GM20431 (cell line): ENCODE measurements around the gene OR14K1.
"Not testable (repeated sequence)": the region's sequence is repeated elsewhere in the genome, so short reads cannot be mapped to it uniquely, and the experiment has no call there.

ENCODE experiments used
- in situ Hi-C: fragments of 300-500 bp; cut with MseI, MboI; formaldehyde crosslinking; loops from one replicate; pipeline ENCODE4 v1.15.0; 2020; ENCODE audit warnings: low sequenced_read_pairs; ENCODE audit not compliant: unreplicated experiment

Gene OR14K1, protein sequence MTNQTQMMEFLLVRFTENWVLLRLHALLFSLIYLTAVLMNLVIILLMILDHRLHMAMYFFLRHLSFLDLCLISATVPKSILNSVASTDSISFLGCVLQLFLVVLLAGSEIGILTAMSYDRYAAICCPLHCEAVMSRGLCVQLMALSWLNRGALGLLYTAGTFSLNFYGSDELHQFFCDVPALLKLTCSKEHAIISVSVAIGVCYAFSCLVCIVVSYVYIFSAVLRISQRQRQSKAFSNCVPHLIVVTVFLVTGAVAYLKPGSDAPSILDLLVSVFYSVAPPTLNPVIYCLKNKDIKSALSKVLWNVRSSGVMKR

DNA sequence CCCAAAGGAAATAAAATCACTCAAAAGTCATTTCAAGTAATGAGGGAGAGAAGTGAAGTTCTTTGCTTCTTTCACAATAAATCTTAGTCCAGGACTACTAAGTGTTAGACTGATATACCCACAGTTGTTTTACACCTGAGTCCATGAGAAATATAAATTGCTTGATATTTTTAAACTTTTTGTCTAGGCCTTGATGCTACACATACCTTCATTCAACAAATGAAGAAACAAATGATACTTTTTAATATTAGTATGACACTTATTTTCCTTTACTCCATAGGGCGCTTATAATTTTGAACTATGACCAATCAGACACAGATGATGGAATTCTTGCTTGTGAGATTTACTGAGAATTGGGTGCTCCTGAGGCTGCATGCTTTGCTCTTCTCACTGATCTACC, at the start of gene OR14K1:
Gene OR14K1, plus strand, starts transcription at position 301 of the 400 bp plus-strand sequence. Its CDS starts 0 bp downstream, at position 301.
- in situ Hi-C loops = no loop called here

DNA sequence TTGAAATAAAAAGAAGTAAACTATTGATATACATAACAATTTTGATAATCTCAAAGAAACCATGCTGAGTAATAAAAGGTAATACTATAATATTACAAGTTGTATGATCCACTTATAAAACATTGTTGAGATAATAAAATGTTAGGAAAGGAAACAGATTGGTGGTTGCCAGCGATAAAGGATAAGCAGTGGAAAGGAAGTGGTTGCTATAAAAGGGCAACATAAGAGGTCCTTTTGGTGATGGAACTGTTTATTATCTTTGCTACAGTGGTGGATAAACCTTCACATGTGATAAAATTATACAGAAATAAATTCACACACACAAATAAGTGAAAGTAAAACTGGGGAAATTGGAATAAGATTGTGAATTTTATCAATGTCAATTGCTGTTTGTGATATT, 37.1 kb upstream of the OR14K1 start:
- in situ Hi-C loops = no loop called here

DNA sequence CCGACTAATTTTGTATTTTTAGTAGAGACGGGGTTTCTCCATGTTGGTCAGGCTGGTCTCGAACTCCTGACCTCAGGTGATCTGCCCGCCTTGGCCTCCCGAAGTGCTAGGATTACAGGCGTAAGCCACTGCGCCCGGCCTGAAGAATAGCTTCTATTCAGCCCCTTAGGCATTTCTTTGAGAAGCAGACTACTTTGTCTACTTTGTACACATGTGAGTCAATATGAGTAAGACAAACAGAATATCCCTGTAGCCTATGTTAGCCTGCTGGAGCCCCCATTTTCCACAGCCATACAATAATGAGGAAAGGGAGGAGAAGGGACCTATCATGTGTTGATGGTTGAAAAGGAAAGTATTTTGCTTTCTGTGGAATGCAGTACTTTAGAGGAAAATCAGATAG, 27.7 kb upstream of the OR14K1 start:
- in situ Hi-C loops = not testable (repeated sequence)

DNA sequence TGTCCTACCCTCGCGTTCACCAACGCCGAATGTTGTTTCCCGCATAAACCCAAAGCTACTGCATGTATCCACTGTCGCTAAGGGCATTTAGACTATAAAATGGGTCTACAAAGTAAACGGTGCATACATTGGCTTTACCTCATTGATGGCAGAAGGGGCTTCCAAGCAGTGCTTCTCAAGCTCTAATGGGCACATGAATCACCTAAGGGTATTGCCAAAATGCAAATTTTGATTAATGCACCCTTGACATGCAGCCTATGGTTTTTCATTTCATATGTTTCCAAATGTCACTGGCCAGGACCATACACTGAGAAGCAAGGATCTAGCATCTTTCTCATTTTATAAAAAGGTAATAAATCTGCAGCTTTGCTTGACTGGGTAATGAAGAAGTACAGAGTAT, 24.7 kb upstream of the OR14K1 start:
- in situ Hi-C loops = no loop called here

DNA sequence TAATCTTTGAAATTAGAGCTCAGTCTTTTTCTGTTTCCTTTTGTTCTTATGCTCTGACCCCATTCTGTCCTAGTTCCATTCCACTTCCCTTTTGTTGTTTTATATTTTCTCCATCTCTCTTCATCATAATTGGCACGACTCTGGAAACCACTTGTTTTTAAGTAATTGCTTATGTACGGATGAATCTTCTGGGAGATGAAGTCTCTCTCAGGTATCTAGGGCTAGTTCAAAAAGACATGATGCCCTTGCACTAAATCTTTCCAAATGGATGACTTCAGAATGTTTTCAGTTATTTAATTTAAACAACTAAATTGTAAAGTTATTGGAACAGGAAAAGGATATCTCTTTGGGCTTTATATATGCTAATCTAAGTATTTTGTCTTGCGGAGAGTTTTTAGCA, 21.9 kb upstream of the OR14K1 start, which contains the start of gene OR6F1:
Gene OR6F1, minus strand, starts transcription at position 101 of the 400 bp plus-strand sequence. CDS start 3,891 bp downstream, outside the sequence.
- in situ Hi-C loops = no loop called here

DNA sequence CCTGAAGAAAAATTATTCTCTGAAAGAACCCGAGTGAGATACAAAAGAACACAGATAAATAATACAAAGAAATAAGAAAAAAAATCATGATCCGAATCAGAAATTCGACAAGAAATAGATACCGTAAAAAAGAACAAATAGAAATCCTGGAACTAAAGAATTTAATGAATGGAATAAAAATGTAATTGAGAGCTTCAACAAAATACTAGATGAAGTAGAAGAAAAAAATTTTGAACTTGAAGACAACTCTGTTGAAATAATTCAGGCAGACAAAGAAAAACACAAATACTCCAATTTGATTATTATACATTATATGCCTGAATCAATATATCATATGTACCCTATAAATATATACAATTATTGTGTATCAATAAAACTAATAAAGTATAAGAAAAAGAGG, 17.2 kb upstream of the OR14K1 start:
- in situ Hi-C loops = no loop called here

DNA sequence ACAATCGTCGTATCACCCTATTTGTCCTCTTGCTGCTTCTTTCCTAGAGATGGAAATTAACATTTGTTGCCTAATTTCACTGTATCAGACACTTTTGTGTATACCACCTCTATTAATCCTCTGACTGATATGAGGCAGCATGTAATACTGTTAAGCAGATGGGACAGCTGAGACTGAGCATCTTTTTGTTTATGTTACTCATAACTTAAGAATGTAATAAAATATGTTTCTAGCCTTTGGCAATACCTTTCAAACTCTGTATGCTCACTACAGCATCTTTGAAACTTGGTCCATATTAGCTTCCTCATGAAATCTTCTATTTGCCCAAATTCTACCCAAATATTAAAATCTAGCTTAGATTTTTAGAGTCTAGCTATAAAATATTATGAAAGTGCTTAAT, 2.3 kb downstream of the OR14K1 start:
- in situ Hi-C loops = no loop called here

DNA sequence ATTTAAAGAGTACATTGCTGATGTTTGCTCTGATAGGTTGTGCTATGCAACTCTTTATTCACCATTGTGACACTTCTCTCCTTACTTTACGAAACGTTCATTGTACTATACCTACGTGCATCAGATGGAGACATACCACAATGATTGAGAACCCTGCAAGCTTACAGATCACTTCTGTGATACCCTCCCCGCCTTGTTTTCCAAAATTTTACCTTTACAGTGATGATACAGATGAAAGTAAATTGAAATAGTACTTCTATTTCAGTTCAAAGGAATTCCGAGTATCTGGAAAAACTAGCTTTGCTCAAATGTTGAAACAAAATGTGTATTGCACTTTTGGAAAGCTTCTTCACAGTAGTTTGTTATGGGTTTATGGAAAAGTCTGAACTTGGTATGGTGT, 3.3 kb downstream of the OR14K1 start:
- in situ Hi-C loops = no loop called here

DNA sequence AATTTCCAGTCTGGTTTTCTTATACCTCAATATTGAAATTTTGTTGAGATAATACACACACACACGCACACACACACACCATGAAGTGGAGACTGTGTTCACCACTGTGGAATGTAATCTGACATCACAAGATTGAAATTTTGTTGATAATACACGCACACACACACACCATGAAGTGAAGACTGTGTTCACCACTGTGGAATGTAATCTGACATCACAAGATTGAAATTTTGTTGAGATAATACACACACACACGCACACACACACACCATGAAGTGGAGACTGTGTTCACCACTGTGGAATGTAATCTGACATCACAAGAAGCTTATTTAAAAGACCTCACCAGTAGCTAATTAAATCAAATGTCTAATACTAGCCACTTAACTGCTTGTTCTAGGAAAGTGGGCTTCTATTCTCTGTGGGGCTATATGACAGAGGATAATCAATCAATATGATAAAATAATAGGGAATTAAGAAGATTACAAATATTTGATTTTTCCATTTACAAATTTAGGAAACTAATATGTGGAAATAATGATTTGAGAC, 3.9 kb downstream of the OR14K1 start:
- in situ Hi-C loops = not testable (repeated sequence)

DNA sequence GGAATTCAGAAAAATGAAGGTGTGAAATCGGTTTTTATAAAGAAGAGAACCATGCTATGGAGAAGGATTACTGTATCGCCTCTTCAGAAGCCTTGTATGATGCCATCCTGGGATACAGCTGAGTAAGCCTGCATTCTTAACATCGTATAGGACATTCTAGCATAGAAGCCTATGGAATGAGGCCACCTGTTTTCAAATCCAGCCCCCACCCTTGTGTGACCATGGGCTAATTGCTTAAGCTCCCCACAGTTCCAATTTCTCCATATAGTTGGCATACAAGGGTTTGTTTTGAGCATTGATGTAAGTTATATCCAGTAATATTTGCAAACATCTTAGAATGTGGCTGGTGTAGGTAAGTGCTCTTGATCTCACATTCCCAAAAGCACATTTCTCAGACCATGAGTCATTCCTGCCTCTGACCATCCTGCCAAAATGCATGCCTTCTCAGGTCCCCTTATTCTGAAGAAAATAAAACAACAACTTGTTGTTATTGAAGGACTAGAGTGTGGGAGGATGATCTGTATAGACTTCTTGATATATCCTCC, 8.0 kb downstream of the OR14K1 start:
- in situ Hi-C loops = no loop called here

DNA sequence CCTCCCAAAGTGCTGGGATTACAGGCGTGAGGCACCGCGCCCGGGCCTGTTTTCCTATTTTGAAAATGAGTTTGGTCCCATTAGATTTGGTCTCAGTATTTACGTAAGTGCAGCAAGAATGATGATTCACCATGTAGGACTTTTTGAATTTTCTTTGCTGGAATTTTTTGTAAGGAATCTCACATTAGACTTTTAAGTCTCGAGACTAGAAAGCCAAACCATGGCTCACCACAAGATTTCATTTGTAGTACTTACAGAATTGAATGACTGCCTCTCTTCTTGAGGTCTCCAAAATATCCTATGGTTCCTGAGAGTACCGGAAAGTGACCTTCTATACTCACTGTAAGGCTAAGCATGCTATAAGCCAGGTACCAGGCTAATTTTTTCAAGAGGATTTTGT, 9.2 kb downstream of the OR14K1 start:
- in situ Hi-C loops = no loop called here

DNA sequence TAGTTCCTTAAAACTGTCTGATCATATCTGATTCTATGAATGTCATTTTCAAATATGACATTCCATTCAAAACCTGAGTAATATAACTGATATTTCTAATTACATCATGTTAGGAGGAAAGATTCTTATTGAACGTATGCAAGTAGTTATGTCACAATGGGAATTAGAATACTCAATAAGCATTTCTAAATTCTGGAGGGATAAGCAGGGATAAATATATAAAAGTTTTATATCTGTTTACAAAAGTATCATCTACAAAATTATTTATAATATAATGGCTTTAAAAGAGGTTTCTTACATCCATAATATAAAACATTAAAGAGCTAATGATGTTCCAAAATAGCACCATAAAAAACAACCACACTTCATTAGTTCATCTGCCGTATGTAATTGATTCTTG, 9.6 kb downstream of the OR14K1 start, which contains the start of gene OR14A2:
Gene OR14A2, minus strand, starts transcription at position 101 of the 400 bp plus-strand sequence.
- in situ Hi-C loops = no loop called here

DNA sequence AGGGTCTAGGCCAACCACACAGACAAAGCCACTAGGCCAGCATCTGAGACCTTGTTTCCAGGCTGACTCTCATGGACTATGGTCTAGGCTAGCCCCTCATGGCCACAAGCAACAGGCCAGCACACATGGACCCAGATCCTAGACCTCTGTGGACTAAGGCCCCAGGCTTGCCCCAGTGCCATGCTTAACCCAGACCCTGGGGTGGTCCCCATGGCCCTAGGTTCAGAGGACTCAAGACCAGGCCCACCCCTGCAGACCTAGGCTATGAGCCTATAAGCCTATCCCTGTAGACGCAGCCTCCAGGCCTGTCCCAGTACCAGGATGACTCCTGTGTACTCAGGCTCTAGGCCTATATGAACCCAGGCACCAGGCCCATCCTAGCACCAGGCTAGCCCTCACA, 11.5 kb downstream of the OR14K1 start:
- in situ Hi-C loops = no loop called here

DNA sequence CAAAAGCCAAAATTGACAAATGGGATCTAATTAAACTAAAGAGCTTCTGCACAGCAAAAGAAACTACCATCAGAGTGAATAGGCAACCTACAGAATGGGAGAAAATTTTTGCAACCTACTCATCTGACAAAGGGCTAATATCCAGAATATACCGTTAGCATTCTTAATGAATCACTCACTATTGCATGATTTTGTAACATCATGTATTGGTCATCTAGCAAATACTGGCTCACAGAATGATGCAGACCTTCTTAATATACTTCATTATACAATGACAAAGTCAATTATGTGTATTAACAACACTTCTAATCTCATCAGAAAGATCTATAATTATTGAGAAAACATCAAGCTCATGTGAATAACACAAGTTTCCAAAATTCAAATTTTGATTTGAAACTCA, 15.9 kb downstream of the OR14K1 start:
- in situ Hi-C loops = not testable (repeated sequence)

DNA sequence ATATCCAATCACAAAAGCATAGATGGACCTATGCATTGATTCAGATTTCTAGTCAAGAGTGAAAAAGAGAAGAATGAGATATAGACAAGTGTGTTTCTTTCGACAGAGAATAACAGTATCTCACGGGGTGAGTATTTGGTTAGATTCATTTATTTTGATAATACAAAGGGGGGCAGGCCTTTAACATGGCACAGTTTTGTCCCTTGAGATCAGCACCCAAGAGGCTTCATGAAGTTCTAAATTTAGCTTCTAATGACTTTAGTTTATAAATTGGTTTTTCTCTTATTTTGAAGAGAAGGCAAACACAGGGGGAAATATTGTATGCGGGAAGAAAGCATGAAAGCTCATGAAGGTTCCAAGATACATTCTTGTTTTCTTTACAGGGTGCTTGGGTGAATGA, 22.0 kb downstream of the OR14K1 start, which contains the start of gene OR1C1:
Gene OR1C1, minus strand, starts transcription at position 101 of the 400 bp plus-strand sequence. CDS start 2,150 bp downstream, outside the sequence.
- in situ Hi-C loops = no loop called here

DNA sequence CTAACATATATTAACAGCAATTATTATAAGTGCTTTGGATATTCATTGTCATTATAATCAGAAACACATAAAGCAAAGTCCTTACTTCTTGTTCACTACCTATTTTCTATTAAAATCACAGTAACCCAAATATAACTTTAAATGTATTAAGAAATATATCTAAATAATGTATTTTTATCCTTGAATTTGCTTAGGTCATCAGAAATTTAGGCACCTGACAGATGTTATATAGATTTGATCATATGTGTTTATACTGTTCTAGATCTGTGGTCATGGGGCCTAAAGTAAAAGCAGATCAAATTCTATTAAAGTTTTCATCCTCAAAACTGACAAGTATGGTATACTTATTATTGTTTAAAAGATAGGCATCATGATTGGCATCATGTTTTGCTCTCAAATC, 31.2 kb downstream of the OR14K1 start:
- in situ Hi-C loops = no loop called here
